ENCODE measurements around the gene VWA2.

VWA2 gene, protein sequence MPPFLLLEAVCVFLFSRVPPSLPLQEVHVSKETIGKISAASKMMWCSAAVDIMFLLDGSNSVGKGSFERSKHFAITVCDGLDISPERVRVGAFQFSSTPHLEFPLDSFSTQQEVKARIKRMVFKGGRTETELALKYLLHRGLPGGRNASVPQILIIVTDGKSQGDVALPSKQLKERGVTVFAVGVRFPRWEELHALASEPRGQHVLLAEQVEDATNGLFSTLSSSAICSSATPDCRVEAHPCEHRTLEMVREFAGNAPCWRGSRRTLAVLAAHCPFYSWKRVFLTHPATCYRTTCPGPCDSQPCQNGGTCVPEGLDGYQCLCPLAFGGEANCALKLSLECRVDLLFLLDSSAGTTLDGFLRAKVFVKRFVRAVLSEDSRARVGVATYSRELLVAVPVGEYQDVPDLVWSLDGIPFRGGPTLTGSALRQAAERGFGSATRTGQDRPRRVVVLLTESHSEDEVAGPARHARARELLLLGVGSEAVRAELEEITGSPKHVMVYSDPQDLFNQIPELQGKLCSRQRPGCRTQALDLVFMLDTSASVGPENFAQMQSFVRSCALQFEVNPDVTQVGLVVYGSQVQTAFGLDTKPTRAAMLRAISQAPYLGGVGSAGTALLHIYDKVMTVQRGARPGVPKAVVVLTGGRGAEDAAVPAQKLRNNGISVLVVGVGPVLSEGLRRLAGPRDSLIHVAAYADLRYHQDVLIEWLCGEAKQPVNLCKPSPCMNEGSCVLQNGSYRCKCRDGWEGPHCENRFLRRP

DNA sequence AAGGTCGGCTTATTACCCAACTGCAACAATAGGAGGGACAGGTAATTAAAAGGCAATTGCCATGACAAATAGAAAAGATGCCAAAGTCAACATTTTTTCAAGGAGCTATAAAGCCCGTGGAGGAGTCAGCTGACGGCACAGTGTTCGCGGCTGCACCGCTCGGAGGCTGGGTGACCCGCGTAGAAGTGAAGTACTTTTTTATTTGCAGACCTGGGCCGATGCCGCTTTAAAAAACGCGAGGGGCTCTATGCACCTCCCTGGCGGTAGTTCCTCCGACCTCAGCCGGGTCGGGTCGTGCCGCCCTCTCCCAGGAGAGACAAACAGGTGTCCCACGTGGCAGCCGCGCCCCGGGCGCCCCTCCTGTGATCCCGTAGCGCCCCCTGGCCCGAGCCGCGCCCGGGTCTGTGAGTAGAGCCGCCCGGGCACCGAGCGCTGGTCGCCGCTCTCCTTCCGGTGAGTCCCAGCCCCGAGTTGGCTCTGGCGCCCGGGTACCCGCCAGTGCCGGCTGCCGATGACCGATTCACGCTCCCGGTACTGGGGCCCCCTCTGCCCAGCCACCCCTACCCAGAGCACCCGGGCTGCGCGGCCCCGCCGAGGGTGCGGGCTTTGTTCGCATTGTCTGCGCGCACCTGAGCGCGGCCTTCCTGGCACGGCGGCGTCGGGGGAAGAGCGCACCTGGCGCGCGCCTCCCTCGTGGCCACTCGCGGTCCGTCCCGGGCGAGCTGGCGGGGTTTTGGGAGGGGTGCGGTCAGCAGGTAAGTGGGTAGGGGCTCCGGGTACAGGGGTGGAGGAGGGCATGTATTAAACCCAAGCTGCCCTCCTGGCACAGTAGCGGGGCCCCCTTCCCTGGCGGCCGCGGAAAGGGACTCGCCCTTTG lies at the start of gene VWA2:
Gene VWA2 (plus strand): TSS at position 138 of the 877 bp plus-strand sequence. CDS start 9,460 bp downstream, outside the sequence.
- DNase-seq = no peak

DNA sequence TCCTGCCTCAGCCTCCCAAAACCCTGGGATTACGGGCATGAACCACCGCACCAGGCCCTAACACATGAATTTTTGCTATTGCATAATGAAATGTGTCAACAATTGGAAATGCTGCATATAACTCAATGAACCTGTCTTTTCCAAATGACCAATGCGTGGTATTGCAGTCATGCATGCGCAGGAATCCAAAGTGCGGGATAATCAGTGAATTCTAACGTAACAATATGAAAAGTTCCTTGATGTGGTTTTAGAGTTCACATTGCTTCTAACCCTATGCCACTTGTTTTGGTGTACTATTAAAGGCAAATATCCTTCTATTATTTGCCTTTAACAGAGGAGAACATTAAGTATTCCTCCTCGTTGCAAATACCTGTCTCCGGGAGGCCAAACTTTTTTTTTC lies 49.4 kb upstream of the VWA2 start:
- DNase-seq = no peak

DNA sequence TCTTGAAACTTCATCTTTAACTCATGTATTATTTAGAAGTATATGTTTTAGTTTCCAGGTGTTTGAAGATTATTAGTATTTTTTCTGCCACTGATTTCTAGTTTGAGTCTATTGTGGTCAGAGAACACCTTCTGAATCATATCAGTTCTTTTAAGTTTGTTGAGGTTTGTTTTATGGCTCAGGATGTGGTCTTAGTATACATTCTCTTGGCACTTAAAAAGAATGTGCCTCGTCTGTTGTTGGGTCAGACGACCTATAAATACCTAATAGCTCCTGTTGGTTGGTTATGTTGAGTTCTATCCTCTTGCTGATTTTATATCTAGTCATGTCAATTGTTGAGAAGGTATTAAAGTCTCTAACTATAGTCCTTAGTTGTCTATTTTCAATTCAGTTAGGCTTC lies 44.0 kb upstream of the VWA2 start:
- DNase-seq = no peak

DNA sequence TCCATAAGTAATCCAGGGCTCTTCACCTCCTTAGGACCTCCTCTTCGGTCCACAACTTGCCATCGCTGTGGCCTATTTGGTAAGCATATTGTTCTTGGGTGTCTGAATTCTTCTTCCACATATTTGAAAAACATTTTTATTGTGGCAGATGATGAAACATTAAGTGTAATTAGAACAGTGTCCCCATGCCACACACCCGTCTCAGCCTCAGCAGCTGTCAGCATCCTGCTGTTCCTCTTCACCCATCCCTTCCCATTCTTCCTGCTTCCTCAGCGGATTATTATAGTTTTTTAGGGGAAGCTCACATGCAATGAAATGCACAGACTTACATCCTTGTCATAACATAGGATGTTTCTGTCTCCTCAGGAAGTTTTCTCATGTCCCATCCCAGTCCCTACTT lies 39.8 kb upstream of the VWA2 start:
- no peak for DNase-seq

DNA sequence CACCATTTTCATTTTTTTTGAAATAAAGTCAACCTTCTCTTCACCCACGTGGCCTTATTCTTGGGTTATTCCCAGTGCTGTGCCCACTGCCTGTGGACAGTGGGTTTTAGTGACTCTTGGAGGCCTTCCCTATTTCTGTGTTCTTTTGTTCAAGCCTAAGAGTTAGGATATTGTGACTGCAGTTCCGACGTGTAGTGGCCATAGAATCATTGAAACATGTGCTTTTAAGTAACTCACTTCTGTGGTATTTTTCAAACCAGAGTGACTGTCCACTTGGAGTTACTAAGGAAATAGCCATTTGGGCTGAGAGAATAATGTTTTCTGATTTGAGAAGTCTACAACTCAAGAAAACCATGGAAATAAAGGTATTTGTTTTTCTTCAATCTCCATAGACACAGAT lies 36.2 kb upstream of the VWA2 start:
- DNase-seq = no peak

DNA sequence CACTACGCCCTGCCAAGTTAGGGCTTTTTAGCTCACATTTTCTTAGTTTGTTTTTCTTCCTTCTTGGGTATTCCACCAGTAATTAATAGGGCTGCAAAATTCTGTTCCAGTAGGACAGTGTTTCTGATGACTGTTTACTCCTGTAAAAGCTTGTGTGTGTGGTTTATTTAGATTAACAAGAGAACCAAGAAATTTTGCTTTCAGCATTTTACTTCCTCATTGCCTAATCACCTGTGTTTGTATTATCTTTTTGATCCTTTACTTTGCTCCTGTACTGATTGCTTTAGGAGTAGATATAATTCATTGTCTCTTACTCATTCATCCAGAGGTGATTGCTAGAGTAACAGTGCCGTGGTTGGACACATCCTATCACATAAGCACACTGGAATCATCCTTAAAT lies 32.2 kb upstream of the VWA2 start:
- DNase-seq = no peak

DNA sequence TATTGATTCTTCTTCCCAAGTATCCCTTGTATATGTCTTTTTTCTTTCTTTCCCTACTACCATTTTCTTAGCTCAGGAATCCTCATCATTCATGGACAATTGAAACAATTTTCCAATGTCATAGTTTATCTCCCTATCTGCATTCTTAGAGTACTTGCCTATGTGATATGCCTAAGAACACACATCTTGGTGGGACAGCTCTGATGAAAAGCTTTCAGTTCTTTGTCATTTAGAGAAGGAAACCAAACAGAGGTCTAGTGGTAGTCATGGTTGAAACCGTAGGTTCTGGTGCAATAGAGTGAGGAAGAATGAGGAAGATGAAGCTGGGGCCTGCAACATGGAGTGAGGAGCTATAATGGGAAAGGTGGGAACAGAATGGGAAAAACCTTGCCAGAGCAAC lies 31.7 kb upstream of the VWA2 start:
- no peak for DNase-seq

DNA sequence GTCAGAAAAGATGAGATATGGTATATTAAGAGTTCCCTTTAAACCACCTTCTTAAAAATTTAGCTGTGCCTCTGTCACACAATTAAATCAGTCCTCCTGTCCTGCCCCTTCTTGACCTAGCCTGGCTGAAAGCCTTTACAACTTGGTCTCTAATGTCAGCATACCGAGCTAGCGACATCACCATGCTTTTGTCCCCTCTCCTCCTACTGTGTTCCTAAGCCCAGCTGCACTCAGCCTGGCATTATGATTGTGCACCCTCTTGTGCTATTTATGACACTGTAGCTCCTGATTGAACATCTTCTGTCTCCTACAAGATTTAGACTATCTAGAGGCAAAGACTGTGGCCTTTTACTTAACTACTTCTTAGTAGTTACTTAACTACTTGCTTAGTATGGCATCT lies 30.7 kb upstream of the VWA2 start:
- peak; percentile 10 for DNase-seq

DNA sequence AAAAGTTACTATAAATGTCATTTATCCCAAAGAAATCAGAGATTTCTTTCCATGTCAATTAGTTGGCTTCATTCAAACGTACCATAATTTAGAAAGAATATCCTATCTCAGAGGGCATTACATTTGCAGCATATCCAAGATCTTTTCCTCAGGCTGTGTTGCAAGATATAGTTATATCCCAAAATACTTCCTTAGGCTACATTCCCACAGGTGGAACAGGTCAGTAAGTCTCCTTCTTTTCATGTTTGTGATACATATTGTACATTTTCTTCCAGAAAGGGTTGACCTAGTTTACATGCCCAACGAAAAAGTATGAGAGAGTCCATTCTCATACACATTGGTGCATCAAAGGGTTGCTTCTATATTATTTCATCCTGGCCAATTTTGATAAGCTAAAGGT lies 26.9 kb upstream of the VWA2 start:
- no peak for DNase-seq

DNA sequence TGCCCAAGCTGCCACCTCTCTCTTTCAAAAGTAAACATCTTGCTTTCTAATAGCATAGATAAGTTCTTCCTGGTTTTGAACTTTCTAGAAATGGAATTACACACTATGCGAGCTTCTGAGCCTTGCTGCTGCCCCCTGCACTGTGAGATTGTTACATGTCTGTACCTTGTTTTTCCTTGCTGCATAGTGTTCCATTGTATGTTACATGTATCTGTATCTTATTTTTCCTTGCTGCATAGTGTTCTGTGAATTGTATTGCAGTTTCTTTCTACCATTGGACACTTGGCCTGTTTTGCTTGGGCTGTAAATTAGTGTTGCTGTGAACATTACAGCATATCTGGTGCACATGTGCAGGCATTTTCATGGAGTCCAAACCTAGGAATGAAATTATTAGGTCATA lies 24.0 kb upstream of the VWA2 start:
- DNase-seq = no peak

DNA sequence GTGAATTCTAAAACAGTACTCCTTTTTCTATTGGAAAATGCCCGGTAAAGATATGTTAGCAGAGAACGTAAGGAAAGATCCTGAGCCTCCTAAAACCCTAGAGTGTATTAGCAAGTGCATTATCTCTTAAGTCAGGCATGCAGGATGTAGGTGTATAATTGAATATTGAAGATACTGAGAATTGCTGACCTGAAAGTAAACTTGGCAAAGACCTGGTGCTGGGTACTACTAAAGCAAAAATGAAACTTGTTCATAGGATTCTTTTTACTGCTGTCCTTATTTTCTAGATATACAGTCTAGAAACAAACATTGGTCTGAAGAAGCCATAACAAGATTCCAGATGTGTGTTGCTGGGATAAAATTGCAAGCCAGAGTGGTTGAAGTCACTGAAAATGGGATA lies 18.8 kb upstream of the VWA2 start:
- no peak for DNase-seq

DNA sequence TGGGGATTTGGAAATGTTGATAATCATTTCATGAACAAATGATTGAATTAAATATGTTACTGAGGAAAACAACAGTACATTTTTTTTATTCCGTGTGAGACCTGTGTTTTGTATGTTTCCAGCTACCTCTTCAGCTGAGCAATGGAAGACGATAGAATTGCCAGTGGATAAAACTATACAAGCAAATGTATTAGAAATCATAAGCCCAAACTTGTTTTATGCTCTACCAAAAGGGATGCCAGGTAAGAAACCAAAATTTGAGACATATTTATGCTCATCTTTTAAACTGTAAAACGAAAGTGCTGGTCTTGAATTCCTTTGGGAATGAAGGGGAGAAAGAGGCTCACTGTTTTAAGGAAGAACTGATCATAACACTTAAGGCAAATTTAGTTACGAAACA lies 17.8 kb upstream of the VWA2 start:
- no peak for DNase-seq

DNA sequence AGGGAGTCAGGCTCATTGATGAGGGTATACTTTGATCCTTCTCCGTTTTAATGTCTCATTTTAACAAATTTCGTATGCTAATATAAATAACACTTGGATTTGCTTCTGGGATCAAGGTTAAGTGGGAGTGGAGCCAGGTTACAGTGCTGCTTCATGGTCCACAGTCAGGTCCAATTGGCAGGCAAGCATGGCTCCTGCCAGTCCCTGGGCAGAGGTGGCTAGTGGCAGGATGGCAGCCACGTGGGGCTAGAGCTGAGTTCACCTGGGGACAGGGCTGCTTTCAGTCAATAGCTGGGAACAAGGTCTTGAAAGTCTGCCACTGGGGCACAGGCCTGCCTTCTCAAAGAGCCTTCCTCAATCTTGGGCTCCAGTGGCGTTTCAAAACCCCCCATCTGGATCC lies 16.0 kb upstream of the VWA2 start:
- DNase-seq = no peak

DNA sequence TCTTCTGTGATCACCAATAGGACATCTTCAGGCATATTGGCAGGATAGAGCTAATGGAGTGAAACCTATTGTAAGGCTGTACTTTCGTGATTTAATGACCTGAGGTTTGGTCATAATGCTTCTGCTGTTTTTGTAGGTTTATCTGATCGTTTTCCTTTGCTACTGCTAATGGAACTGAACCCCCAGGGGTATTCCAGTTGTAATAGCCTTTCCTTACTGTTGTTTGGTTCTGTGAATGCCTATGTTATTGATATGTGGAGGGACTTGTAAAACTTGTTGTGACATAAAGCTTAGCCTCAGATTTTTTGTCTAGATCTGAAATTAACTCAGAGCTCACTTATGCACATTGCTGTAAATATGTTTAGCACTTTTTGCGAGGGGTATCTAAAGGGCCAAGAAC lies 10.9 kb upstream of the VWA2 start:
- DNase-seq = no peak

DNA sequence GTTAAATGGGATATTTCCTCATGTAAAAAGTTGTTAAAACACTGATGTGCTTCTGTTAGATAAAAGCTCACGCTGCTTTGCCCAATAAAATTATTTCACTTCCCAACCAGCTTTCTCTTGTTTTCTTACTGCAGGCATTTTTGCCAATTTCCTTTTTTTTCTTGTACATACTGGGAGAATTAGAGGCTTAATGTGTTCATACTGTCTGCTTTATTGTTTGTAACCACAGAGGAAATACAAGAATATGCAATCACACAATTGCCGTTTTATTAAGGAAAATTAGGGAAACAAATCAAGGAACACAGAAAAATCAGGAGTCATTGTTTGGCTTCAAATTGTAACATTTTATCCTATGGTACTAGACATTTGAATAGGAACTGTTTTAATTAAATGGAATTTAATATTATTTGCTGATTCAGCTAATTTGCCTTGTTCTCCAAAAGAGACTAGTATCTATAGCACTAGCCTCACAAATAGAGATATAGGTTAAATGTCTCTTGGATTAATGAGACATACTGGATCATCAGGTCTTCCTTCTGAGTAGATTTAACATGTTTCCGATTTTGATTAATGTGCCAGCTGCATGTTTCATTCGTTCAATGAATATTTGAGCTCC lies 6.4 kb upstream of the VWA2 start:
- no peak for DNase-seq

DNA sequence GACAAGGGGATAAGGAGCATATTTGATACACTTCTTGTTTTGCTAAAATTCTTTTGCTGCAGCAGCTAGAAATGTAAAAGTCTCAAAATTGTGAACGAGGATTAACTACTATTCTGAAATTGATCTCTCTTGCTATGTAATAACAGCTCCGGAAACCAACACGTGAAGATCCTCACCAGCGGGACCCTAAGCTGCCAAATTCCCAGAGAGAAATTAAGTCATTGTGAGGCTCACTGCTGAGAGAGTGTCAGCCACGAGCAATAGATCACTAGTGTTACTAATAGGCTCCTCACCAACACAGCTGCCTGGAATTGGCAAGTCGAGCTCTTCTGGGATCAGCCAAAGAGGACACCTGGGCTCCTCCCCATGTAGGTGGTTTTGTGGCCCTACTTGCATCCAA lies 5.6 kb upstream of the VWA2 start:
- no peak for DNase-seq

DNA sequence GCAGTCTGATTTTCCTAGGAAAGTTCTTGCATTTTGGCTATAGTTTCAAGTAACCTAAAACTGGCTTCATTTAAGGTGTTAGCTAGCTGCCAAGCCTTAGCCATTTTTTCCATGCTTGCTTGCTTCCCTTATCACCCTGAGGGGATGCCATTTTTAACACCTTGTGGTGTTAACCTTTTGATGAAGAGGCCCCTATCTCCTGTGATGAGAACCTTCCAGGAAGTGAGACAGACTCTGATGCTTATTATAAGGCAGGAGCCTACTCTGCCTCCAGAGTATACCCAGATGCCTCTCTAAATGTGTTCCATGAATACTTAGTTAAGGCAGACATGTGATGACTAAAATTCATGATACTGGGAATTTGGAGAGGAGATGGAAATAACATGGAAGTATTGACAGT lies 4.9 kb upstream of the VWA2 start:
- DNase-seq = no peak

DNA sequence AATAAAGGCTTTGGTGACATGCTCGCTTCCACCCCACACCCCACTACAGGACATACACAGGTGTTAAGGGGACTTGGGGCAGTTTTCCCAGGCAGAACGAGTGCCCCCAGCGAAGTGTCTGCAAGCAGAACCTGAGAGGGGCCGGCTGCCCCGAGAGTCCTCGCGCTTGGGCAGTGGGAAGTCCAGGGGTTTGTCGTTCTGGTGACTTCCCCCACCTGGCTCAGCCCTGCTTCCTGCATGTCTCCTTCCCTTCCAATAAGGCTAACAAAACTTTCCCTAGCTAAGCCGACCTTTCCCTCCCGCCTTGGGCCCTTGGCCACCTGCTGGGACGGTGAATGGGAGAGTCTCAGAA lies 916 bp downstream of the VWA2 start:
- no peak for DNase-seq

DNA sequence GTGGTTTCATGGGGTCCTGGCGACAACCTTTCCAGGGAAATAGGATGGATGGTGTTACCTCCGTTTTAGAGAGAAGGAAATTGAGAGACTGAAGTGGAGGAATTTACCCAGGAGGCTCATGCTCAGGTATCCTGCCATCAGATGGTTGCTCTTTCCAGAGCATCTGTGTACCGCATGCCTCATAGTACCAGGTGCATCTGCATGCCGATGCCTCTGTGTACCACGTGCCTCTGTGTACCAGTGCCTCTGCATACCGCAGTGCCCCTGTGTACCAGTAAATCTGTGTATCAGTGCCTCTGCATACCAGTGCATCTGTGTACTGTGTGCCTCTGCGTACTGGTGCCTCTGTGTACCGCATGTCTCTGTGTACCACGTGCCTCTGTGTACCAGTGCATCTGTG lies 3.2 kb downstream of the VWA2 start:
- DNase-seq = no peak

DNA sequence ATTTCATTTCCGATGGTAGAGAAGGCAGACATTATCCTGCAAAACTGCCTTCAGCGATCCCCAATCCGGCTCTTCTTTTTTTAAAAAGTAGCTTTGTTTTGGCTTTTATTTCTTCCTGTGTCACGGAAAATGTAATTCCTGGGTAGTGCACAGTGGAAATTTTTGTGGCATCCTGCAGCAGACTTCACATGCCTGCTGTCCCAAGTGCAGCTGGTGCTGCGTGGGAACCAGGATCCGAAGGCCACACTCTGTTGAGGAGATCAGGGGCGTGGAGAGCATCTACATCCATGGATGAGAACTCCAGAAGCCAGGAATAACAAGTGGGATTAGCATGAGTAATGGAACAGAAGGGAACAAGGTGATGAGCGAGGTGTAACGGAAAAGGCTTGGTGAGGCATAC lies 4.6 kb downstream of the VWA2 start:
- no peak for DNase-seq

DNA sequence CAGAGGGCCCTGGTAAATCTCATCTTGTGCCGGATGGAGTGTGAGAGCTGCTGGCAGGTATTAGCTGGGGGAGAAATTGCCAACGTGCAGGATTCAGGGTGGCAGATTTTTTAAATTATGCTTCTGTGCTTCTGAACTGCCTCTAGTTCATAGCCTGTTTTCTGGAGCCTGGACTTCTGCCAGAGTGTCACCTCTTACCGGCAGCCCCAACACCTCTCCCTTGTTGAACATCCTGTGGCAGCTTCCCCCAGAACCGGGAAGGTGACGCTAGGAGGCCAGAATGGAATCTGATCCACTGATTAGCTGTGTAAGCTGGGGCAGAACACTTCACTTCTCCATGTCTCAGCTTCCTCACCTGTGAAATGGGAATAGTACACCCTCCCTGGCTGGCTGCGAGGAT lies 5.1 kb downstream of the VWA2 start:
- DNase-seq = no peak

DNA sequence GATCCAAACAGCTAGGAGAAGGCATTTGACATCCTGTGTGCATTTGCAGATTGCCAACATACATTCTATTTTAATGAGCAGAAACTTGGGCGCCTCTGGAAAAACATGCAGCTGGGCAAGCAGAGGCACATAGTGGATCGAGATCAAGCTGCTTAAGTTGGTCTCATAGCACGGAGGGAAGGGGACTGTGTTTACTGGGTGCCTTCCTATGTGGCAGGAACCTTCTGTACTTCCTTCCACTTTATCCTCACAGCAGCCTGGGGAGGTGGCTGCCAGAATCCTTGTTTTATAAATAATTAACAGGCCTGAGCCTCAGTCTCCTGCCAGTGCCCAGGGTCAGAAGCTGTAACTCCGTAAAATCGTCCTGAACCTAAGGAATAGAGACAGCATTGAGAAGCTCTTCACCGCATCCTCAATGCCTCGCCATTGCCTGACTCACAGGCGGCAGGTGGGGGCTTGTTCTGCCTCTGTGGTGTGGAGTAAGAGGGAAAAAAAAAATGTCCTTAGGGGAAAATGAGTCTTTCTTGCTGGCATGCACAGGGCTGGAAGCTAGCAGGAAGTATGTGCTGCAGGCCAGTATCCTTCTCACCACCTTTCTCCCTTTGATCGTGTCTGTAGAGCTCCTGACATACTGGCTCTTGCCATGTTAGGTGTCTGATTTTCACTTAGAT lies 6.2 kb downstream of the VWA2 start:
- peak; percentile 58 for DNase-seq
